Brain microvascular endothelial cell (primary cell): ENCODE measurements around the gene BCL2.
"Not testable (repeated sequence)": the region's sequence is repeated elsewhere in the genome, so short reads cannot be mapped to it uniquely, and the experiment has no call there.

Source experiments
- DNase-seq: peaks from one replicate; pipeline ENCODE4 v3.0.0-alpha.2; 2020
- H3K27ac ChIP-seq: fragments of 250-450 bp; sonication (Bioruptor Pico); 2 replicates; pipeline ENCODE4 v1.5.1; 2020; ENCODE audit warnings: mild to moderate bottlenecking, moderate library complexity
- H3K27me3 ChIP-seq: fragments of 250-450 bp; sonication (Bioruptor Pico); replicated peaks from 2 replicates; pipeline ENCODE4 v1.5.1; 2020; ENCODE audit warnings: mild to moderate bottlenecking
- H3K36me3 ChIP-seq: fragments of 250-450 bp; sonication (Bioruptor Pico); replicated peaks from 2 replicates; pipeline ENCODE4 v1.5.1; 2020; ENCODE audit warnings: mild to moderate bottlenecking
- H3K4me3 ChIP-seq: 2 replicates; pipeline ENCODE4 v1.5.1; 2011; ENCODE audit warnings: low read depth, mild to moderate bottlenecking, control low read depth, low read length, moderate library complexity
- CTCF ChIP-seq: IDR thresholded peaks from 2 replicates; pipeline ENCODE4 v1.5.1; 2011; ENCODE audit warnings: low read depth, mild to moderate bottlenecking, moderate library complexity, low read length, control low read depth, inconsistent platforms; ENCODE audit errors: missing control alignments
- in situ Hi-C: cut with HindIII; loops from 2 replicates; pipeline ENCODE4 v1.10.0; 2017; ENCODE audit warnings: low sequenced_read_pairs, low pct_ligation_motif_present

Gene BCL2

GRCh38 chr18:63191413-63191812 lies 128.2 kb downstream of the BCL2 start:
- TF ChIP-seq CTCF = no peak
- in situ Hi-C loops = no loop called here
- H3K36me3 ChIP-seq = no peaks in the 10 kb centered on the region
- H3K4me3 ChIP-seq = no peak overlapping the region
- no peaks in the 10 kb centered on the region for H3K27me3 ChIP-seq
- H3K27ac ChIP-seq = no peak overlapping the region
- no peak for DNase-seq

GRCh38 chr18:63190838-63191237 lies 128.7 kb downstream of the BCL2 start:
- DNase-seq, in situ Hi-C loops, H3K36me3 ChIP-seq, H3K4me3 ChIP-seq, H3K27ac ChIP-seq, H3K27me3 ChIP-seq: not testable (repeated sequence)

GRCh38 chr18:63189817-63190216 lies 129.8 kb downstream of the BCL2 start:
- DNase-seq = no peak

GRCh38 chr18:63189041-63189440 lies 130.5 kb downstream of the BCL2 start:
- in situ Hi-C loops = no loop called here
- Histone ChIP-seq H3K4me3 (no peak overlapping the region), H3K36me3 (no peaks in the 10 kb centered on the region), H3K27ac (no peak overlapping the region), H3K27me3 (no peaks in the 10 kb centered on the region)
- TF ChIP-seq CTCF = no peak
- DNase-seq = no peak

More at GRCh38 chr18:63189817-63190216, 129.8 kb downstream of the BCL2 start:
- no peaks in the 10 kb centered on the region for H3K36me3 ChIP-seq
- in situ Hi-C loops = no loop called here
- no peak overlapping the region for H3K27ac ChIP-seq
- H3K27me3 ChIP-seq = no peaks in the 10 kb centered on the region
- no peak overlapping the region for H3K4me3 ChIP-seq
- no peak for TF ChIP-seq CTCF

GRCh38 chr18:63187791-63188460 lies 131.6 kb downstream of the BCL2 start:
- Histone ChIP-seq H3K4me3 (no peak overlapping the region), H3K27me3 (no peaks in the 10 kb centered on the region), H3K27ac (no peak overlapping the region), H3K36me3 (no peaks in the 10 kb centered on the region)
- no peak for TF ChIP-seq CTCF
- no peak for DNase-seq
- in situ Hi-C loops = no loop called here

GRCh38 chr18:63187223-63187574 lies 132.4 kb downstream of the BCL2 start:
- Histone ChIP-seq H3K27me3 (peaks cover 1% of the 10 kb centered on the region), H3K4me3 (no peak overlapping the region), H3K27ac (no peak overlapping the region), H3K36me3 (no peaks in the 10 kb centered on the region)
- in situ Hi-C loops = no loop called here
- no peak for DNase-seq
- no peak for TF ChIP-seq CTCF
